Stimulated activated CD8-positive, alpha-beta memory T cell treated with anti-CD3 and anti-CD28 coated beads, Interleukin-12 subunit alpha, Interleukin-12 subunit beta, amount 100 ng/mL, for 1 hour (primary cell): Measurements from ENCODE around the gene CARD6.
"Not testable (repeated sequence)": the region's sequence is repeated elsewhere in the genome, so short reads cannot be mapped to it uniquely, and the experiment has no call there.

Experiments
- DNase-seq: peaks from one replicate; pipeline ENCODE4 v3.0.0-alpha.2; 2020; ENCODE audit warnings: low read depth

CARD6 gene

GRCh38 chr5:40828690-40829661 lies 12.2 kb upstream of the CARD6 start:
- DNase-seq: no peak

- no peak for DNase-seq
These were observed 11.2 kb upstream of the CARD6 start for GRCh38 chr5:40829748-40830533.

- no peak for DNase-seq
These were observed 9.6 kb upstream of the CARD6 start for GRCh38 chr5:40831346-40832210.

- DNase-seq: no peak
These were observed 8.8 kb upstream of the CARD6 start for GRCh38 chr5:40832345-40832744.

- DNase-seq: no peak
These were observed 7.4 kb upstream of the CARD6 start for GRCh38 chr5:40833712-40834229.

GRCh38 chr5:40834391-40834848 lies 6.7 kb upstream of the CARD6 start:
- DNase-seq: peak; percentile 5

GRCh38 chr5:40834849-40835787 lies 6.0 kb upstream of the CARD6 start, which contains the start of gene RPL37:
TSS of gene RPL37 (minus strand) at chr5:40835222. CDS start at chr5:40835185, 37 bp downstream.
- peak; percentile 85 for DNase-seq

- no peak for DNase-seq
These were observed 3.1 kb upstream of the CARD6 start for GRCh38 chr5:40838086-40838485.

GRCh38 chr5:40842351-40842750 lies 1.2 kb downstream of the CARD6 start:
- no peak for DNase-seq

- DNase-seq: no peak
These were observed 3.4 kb downstream of the CARD6 start for GRCh38 chr5:40844565-40844964.

- no peak for DNase-seq
These were observed 5.2 kb downstream of the CARD6 start for GRCh38 chr5:40846371-40846770.

GRCh38 chr5:40847525-40847924 lies 6.4 kb downstream of the CARD6 start:
- DNase-seq: no peak

- DNase-seq: no peak
These were observed 12.5 kb downstream of the CARD6 start for GRCh38 chr5:40853632-40854192.

GRCh38 chr5:40860711-40861110 lies 19.5 kb downstream of the CARD6 start:
- DNase-seq: no peak

- DNase-seq: not testable (repeated sequence)
These were observed 23.8 kb downstream of the CARD6 start for GRCh38 chr5:40865004-40865403.

- no peak for DNase-seq
These were observed 25.7 kb downstream of the CARD6 start for GRCh38 chr5:40866844-40867243.

- DNase-seq: no peak
These were observed 28.2 kb downstream of the CARD6 start for GRCh38 chr5:40869384-40869783.

- no peak for DNase-seq
These were observed 30.0 kb downstream of the CARD6 start for GRCh38 chr5:40871177-40871576.

- DNase-seq: not testable (repeated sequence)
These were observed 31.1 kb downstream of the CARD6 start for GRCh38 chr5:40872253-40872652.

GRCh38 chr5:40873286-40873880 lies 32.2 kb downstream of the CARD6 start:
- no peak for DNase-seq
